Activated naive CD8-positive, alpha-beta T cell treated with anti-CD3 and anti-CD28 coated beads, Interleukin-2, amount 50 U/mL, for 16 hours (primary cell): ENCODE data around the gene GPR158.

Source experiments
- DNase-seq: peaks from one replicate; pipeline ENCODE4 v3.0.0-alpha.2; 2020; ENCODE audit warnings: low read depth, low spot score

GPR158 gene

GRCh38 chr10:25498645-25499044 is 323.8 kb downstream of the GPR158 start:
- DNase-seq = no peak

GRCh38 chr10:25501912-25502311 is 327.1 kb downstream of the GPR158 start:
- no peak for DNase-seq

GRCh38 chr10:25502453-25502852 is 327.7 kb downstream of the GPR158 start:
- no peak for DNase-seq

- DNase-seq = no peak
Measured at GRCh38 chr10:25504306-25504705, 329.5 kb downstream of the GPR158 start.

- no peak for DNase-seq
Measured at GRCh38 chr10:25504838-25505237, 330.0 kb downstream of the GPR158 start.

GRCh38 chr10:25505466-25505865 is 330.7 kb downstream of the GPR158 start:
- DNase-seq = no peak

- no peak for DNase-seq
Measured at GRCh38 chr10:25506821-25507335, 332.1 kb downstream of the GPR158 start.

- no peak for DNase-seq
Measured at GRCh38 chr10:25508112-25508815, 333.5 kb downstream of the GPR158 start.

GRCh38 chr10:25509151-25509550 is 334.4 kb downstream of the GPR158 start:
- DNase-seq = no peak

GRCh38 chr10:25522294-25522693 is 347.5 kb downstream of the GPR158 start:
- DNase-seq = no peak

- DNase-seq = no peak
Measured at GRCh38 chr10:25522946-25523608, 348.3 kb downstream of the GPR158 start.

- no peak for DNase-seq
Measured at GRCh38 chr10:25530306-25530705, 355.5 kb downstream of the GPR158 start.

- no peak for DNase-seq
Measured at GRCh38 chr10:25531457-25532061, 356.8 kb downstream of the GPR158 start.

- DNase-seq = no peak
Measured at GRCh38 chr10:25532213-25532612, 357.4 kb downstream of the GPR158 start.

- DNase-seq = no peak
Measured at GRCh38 chr10:25536027-25536426, 361.2 kb downstream of the GPR158 start.

GRCh38 chr10:25547382-25547781 is 372.6 kb downstream of the GPR158 start:
- no peak for DNase-seq

GRCh38 chr10:25552283-25552919 is 377.6 kb downstream of the GPR158 start:
- no peak for DNase-seq

GRCh38 chr10:25555865-25556264 is 381.1 kb downstream of the GPR158 start:
- no peak for DNase-seq

GRCh38 chr10:25556457-25556856 is 381.7 kb downstream of the GPR158 start:
- no peak for DNase-seq

- no peak for DNase-seq
Measured at GRCh38 chr10:25557136-25557535, 382.3 kb downstream of the GPR158 start.

- DNase-seq = no peak
Measured at GRCh38 chr10:25561758-25562157, 387.0 kb downstream of the GPR158 start.

GRCh38 chr10:25562547-25562946 is 387.7 kb downstream of the GPR158 start:
- no peak for DNase-seq
